GM19324 (cell line): ENCODE results near the gene RIPOR1.
A peak's percentile ranks its signal among the peaks of the same experiment; 100 is the strongest.

Experiments used
- ATAC-seq: cut with Tn5 transposase; IDR thresholded peaks from one replicate; pipeline ENCODE4 v1.9.1; 2021; ENCODE audit warnings: mild to moderate bottlenecking, moderate library complexity; ENCODE audit not compliant: unreplicated experiment, low FRiP score

Gene RIPOR1

GRCh38 chr16:67549936-67550335 lies 21.3 kb downstream of the RIPOR1 start:
- ATAC-seq: no peak

- ATAC-seq: no peak
These were observed 22.5 kb downstream of the RIPOR1 start for GRCh38 chr16:67551091-67551490.

GRCh38 chr16:67551972-67552371 lies 23.3 kb downstream of the RIPOR1 start:
- no peak for ATAC-seq

GRCh38 chr16:67552476-67552875 lies 23.8 kb downstream of the RIPOR1 start:
- no peak for ATAC-seq

- no peak for ATAC-seq
These were observed 27.2 kb downstream of the RIPOR1 start for GRCh38 chr16:67555795-67556212.

GRCh38 chr16:67558859-67559258 lies 30.2 kb downstream of the RIPOR1 start:
- ATAC-seq: no peak

- no peak for ATAC-seq
These were observed 32.3 kb downstream of the RIPOR1 start for GRCh38 chr16:67560827-67561342.

- ATAC-seq: no peak
These were observed 32.8 kb downstream of the RIPOR1 start for GRCh38 chr16:67561501-67561823.

- peak; percentile 87 for ATAC-seq
These were observed 33.3 kb downstream of the RIPOR1 start for GRCh38 chr16:67561824-67562525.

- peak; percentile 53 for ATAC-seq
These were observed 33.9 kb downstream of the RIPOR1 start, which contains the start of gene CTCF for GRCh38 chr16:67562526-67562917. CTCF (plus strand) TSS chr16:67562526; CDS start chr16:67610833, 48,307 bp downstream.

GRCh38 chr16:67562918-67563707 lies 34.5 kb downstream of the RIPOR1 start:
- peak; percentile 17 for ATAC-seq

- no peak for ATAC-seq
These were observed 35.3 kb downstream of the RIPOR1 start for GRCh38 chr16:67563708-67564468.

- no peak for ATAC-seq
These were observed 37.0 kb downstream of the RIPOR1 start for GRCh38 chr16:67565470-67566100.

- ATAC-seq: no peak
These were observed 42.8 kb downstream of the RIPOR1 start for GRCh38 chr16:67571464-67571863.

- ATAC-seq: no peak
These were observed 43.4 kb downstream of the RIPOR1 start for GRCh38 chr16:67571981-67572431.

GRCh38 chr16:67579686-67580085 lies 51.1 kb downstream of the RIPOR1 start:
- ATAC-seq: no peak

- ATAC-seq: no peak
These were observed 51.6 kb downstream of the RIPOR1 start for GRCh38 chr16:67580202-67580601.

GRCh38 chr16:67593288-67593687 lies 64.7 kb downstream of the RIPOR1 start:
- no peak for ATAC-seq

GRCh38 chr16:67593701-67594100 lies 65.1 kb downstream of the RIPOR1 start:
- ATAC-seq: no peak

- ATAC-seq: no peak
These were observed 65.8 kb downstream of the RIPOR1 start for GRCh38 chr16:67594256-67594915.
